ENCODE measurements around the gene CAPZA1.

DNA sequence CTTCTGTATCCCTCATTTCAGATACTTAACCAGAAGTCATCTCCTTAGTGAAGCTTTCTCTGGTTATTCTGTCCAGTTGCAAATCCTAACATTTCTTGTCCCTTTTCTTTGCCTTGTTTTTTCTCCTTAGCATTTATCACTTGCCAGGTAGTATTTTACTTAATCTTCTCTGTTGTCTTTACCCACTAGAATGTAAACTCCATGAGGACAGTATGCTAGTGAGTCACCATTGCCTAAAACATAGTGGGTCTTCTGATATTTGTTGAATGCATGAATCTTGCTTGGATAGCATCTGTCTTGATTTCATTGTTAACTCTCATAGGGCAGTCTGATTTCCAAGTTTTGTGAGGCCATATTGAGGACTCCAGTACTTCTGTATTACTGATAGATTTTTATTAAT is 9.6 kb downstream of the CAPZA1 start:
- TF ChIP-seq, protein P1, sequence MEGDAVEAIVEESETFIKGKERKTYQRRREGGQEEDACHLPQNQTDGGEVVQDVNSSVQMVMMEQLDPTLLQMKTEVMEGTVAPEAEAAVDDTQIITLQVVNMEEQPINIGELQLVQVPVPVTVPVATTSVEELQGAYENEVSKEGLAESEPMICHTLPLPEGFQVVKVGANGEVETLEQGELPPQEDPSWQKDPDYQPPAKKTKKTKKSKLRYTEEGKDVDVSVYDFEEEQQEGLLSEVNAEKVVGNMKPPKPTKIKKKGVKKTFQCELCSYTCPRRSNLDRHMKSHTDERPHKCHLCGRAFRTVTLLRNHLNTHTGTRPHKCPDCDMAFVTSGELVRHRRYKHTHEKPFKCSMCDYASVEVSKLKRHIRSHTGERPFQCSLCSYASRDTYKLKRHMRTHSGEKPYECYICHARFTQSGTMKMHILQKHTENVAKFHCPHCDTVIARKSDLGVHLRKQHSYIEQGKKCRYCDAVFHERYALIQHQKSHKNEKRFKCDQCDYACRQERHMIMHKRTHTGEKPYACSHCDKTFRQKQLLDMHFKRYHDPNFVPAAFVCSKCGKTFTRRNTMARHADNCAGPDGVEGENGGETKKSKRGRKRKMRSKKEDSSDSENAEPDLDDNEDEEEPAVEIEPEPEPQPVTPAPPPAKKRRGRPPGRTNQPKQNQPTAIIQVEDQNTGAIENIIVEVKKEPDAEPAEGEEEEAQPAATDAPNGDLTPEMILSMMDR (IDR thresholded peaks at IDR 0.05; ENCODE audit: poor library complexity, severe bottlenecking) = no peak
- TF ChIP-seq EP300 (conservative IDR thresholded peaks at IDR 0.05; ENCODE audit: poor library complexity, severe bottlenecking) (no peak), SMC3 (conservative IDR thresholded peaks at IDR 0.05; ENCODE audit: poor library complexity) (no peak), POLR2AphosphoS5 (IDR thresholded peaks at IDR 0.05) (no peak), RAD21 (conservative IDR thresholded peaks at IDR 0.05) (no peak), MXI1 (conservative IDR thresholded peaks at IDR 0.05; ENCODE audit: poor library complexity, severe bottlenecking) (no peak), EZH2 (IDR thresholded peaks at IDR 0.05; ENCODE audit: borderline replicate concordance, insufficient read depth, low read length, poor library complexity, severe bottlenecking) (no peak)

All from neural cell (in vitro differentiated cells).